Uterus (tissue), 4 donors: ENCODE measurements around the gene CBR3. TPM values are rescaled to one million over a fixed set of nuclear protein-coding genes. Genes with fewer than 3 reads are reported as not detected.

Experiments used
- DNase-seq, 2 donors: peaks; one replicate each; pipeline ENCODE4 v3.0.0-alpha.2; 2019 to 2020
- H3K27ac ChIP-seq, 2 donors: fragments of 200-600 bp; sonication (generic); 1 replicate in 1 of 2; 2 replicates in 1 of 2; pipeline ENCODE4 v1.5.1; 2016 to 2018
- H3K27me3 ChIP-seq, 2 donors: fragments of 200-600 bp; sonication (generic); one replicate each; pipeline ENCODE4 v1.5.1; 2018 to 2019; ENCODE audit warnings: control low read depth in 1 of 2
- H3K36me3 ChIP-seq, 2 donors: fragments of 200-600 bp; sonication (generic); one replicate each; pipeline ENCODE4 v1.5.1; 2019; ENCODE audit warnings: control low read depth in 1 of 2
- H3K4me1 ChIP-seq, 2 donors: fragments of 200-600 bp; sonication (generic); one replicate each; pipeline ENCODE4 v1.5.1; 2018 to 2019; ENCODE audit warnings: control low read depth in 1 of 2
- H3K4me3 ChIP-seq, 2 donors: fragments of 200-600 bp; sonication (generic); 1 replicate in 1 of 2; 2 replicates in 1 of 2; pipeline ENCODE4 v1.5.1; 2018 to 2019; ENCODE audit warnings: mild to moderate bottlenecking in 1 of 2
- H3K9me3 ChIP-seq, 2 donors: fragments of 200-600 bp; sonication (generic); one replicate each; pipeline ENCODE4 v1.5.1; 2019; ENCODE audit warnings: control low read depth in 1 of 2
- POLR2A ChIP-seq, 2 donors: fragments of 450-650 bp; IDR thresholded peaks; one replicate each; pipeline ENCODE4 v1.6.1; 2016; ENCODE audit warnings: antibody characterized with exemption in 2 of 2, mild to moderate bottlenecking in 1 of 2, moderate library complexity in 1 of 2
- intact Hi-C: fragments of 100-400 bp; cut with DNase I; formaldehyde crosslinking; loops from one replicate; pipeline ENCODE4 v1.15.1; 2023; ENCODE audit warnings: low total_unique reads
- total RNA-seq, 4 donors: library from RNA; depleted of rRNA in 3 of 4; stranded (reverse); fragments of >200 nt in 3 of 4; gene quantifications; one replicate each; pipeline versions ENCODE4 v1.1.0 to v1.2.4, GENCODE V29; 2014 to 2023
- TF ChIP-seq, protein P1 (sequence below), 4 experiments: fragments of 200-600 bp in 2 of 4; fragments of 450-650 bp in 2 of 4; sonication (generic) in 2 of 4; IDR thresholded peaks; one replicate each; pipeline ENCODE4 v1.5.1; 2016 to 2019; ENCODE audit warnings: antibody characterized with exemption in 4 of 4, mild to moderate bottlenecking in 2 of 4, moderate library complexity in 1 of 4
- donor health status: DM: yes; HTN: yes; CAD: no.

The CBR3 gene
- total RNA-seq, 4 donors from 2014 or later: 2.6 to 7.3 (median 5.2) TPM

DNA sequence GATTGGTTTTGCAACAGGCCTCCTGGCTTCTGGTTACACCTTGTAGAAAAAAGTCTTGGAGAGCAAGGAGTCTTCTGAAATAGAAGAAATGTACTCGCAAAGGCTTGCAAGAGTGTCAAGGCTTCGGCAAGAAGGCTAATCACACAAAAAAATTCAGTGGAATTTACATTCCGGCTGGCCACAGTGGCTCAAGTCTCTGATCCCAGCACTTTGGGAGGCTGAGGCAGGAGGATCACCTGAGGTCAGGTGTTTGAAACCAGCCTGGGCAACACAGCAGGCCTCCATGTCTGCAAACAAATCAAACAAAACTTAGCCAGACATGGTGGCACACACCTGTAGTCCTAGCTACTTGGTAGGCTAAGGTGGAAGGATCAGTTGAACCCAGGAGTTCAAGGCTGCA is 14.0 kb downstream of the CBR3 start:
- Histone ChIP-seq H3K4me1 (peaks cover 0 to 7% of the 10 kb centered on the region in 2 donors), H3K9me3 (no peaks in the 10 kb centered on the region), H3K4me3 (no peak overlapping the region), H3K27me3 (no peaks in the 10 kb centered on the region), H3K27ac (no peak overlapping the region), H3K36me3 (no peaks in the 10 kb centered on the region)
- DNase-seq: no peak
- TF ChIP-seq, protein P1, sequence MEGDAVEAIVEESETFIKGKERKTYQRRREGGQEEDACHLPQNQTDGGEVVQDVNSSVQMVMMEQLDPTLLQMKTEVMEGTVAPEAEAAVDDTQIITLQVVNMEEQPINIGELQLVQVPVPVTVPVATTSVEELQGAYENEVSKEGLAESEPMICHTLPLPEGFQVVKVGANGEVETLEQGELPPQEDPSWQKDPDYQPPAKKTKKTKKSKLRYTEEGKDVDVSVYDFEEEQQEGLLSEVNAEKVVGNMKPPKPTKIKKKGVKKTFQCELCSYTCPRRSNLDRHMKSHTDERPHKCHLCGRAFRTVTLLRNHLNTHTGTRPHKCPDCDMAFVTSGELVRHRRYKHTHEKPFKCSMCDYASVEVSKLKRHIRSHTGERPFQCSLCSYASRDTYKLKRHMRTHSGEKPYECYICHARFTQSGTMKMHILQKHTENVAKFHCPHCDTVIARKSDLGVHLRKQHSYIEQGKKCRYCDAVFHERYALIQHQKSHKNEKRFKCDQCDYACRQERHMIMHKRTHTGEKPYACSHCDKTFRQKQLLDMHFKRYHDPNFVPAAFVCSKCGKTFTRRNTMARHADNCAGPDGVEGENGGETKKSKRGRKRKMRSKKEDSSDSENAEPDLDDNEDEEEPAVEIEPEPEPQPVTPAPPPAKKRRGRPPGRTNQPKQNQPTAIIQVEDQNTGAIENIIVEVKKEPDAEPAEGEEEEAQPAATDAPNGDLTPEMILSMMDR (IDR thresholded peaks at IDR 0.05): no peak
- TF ChIP-seq POLR2A (IDR thresholded peaks at IDR 0.05): no peak
- intact Hi-C loops: no loop called here

DNA sequence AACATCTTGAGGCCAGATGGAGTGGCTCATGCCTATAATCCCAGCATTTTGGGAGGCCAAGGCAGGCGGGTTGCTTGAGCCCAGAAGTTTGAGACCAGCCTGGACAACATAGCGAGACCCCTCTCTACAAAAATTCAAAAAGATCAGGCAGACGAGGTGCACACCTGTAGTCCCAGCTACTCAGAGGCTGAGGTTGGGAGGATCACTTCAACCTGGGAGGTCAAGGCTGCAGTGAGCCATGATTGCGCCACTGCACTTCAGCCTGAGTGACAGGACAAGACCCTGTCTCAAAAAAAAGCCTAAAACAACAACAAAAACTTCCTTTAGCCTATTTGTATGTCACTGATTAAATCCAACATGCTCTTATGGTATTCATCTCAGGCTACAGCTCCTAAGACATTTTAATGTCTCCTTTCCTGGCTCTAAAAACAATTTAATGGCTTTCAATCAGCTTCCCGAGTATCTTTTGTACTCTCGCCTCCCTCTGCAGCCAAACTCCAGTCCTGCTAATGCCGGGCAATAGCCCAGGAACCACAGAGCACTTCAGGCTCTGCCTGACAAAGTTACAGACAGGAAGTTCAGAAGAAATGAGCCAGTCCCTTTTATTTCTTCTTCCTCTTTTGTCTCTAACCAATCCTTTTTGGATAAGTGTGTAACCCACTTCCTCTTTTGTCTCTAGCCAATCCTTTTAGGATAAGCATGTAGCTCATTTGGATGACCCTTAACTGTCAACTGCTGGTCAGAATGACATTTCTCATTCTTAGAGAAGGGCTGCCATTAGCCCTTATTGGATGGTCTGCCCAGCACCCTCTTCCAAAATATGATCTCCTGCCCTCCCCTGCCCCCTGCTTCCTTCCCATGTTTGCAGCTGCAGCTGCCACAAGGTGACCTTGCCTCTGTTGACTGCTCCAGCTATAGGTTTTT is 15.2 kb downstream of the CBR3 start:
- Histone ChIP-seq H3K4me1 (peaks cover 0 to 7% of the 10 kb centered on the region in 2 donors), H3K27me3 (no peaks in the 10 kb centered on the region), H3K27ac (peak overlapping the region; percentile 39 to 63), H3K9me3 (no peaks in the 10 kb centered on the region), H3K4me3 (no peak overlapping the region), H3K36me3 (no peaks in the 10 kb centered on the region)
- no peak for TF ChIP-seq POLR2A (IDR thresholded peaks at IDR 0.05)
- TF ChIP-seq, protein P1 (IDR thresholded peaks at IDR 0.05): no peak
- intact Hi-C loops: no loop called here
- peak; percentile 40 to 56 for DNase-seq

DNA sequence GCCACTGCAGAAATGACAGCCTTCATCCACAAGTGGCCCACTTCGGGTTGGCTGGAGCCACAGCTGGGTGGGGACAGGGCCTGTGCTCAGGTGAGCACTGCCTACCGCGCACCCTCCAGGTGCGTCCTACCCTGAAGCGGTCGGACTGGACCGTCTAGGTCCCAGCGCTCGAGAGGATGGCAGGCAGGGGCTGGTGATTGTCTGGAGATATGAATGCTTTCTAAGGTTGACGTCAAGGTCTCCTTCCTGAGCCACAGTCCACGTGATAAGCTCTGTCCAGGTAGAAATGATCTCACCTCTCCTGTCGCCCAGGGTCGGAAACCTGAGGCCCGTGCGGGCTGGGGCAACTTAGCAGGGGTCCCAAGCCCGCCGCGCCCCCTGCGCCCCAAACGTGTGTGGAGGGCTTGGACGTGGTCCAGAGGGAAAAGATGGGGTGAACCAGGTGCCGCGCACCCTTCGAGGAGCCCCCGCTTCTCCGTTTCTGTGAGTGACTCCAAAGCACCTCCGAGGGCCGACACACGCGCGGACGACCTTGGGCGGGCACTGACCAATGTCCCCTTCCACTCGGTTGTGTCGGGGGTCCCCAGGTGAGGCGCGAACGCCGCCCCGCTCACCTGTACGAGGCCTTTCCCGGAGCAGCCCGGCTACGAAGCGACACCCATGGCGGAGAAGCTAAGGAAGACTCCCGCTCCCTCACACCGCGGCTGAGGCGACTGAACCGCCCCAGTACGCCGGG is 20.9 kb downstream of the CBR3 start:
- intact Hi-C loops: no loop called here
- peak; percentile 88 to 89 for TF ChIP-seq POLR2A (IDR thresholded peaks at IDR 0.05)
- TF ChIP-seq, protein P1 (IDR thresholded peaks at IDR 0.05): no peak
- no peaks in the 10 kb centered on the region for H3K27me3 ChIP-seq
- H3K4me1 ChIP-seq: peaks cover 0 to under 1% of the 10 kb centered on the region in 2 donors
- no peaks in the 10 kb centered on the region for H3K36me3 ChIP-seq
- H3K9me3 ChIP-seq: no peaks in the 10 kb centered on the region
- peak in 1 of 2 donors; percentile 32 for DNase-seq
- peak overlapping the region; percentile 53 to 62 for H3K4me3 ChIP-seq
- H3K27ac ChIP-seq: peak overlapping the region; percentile 77 to 80

DNA sequence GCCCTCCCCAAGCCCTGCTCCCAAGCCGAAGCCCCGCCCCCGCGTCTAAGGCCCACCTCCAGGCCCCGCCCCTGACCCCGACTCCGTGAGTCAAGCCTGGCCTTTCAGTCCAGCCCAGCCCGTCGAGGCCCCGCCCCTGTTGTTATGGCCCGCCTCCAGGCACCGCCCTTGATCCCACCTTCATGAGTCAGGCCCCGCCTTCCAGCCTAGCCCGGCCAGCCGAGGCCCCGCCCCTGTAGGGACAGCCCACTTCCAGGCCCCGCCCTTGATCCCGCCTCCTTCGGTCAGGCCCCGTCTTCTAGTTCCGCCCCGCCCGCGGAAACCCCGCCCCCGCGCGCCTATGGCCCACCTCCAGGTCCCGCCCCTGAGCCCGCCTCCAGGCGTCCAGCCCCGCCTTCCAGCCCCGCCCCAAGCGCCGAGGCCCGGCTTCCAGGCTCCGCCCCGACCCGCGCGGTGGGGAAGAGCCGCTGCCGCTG is 21.5 kb downstream of the CBR3 start:
- peak overlapping the region; percentile 77 to 83 for H3K27ac ChIP-seq
- TF ChIP-seq, protein P1 (IDR thresholded peaks at IDR 0.05): no peak
- peak in 1 of 2 donors; percentile 80 for TF ChIP-seq POLR2A (IDR thresholded peaks at IDR 0.05)
- H3K4me3 ChIP-seq: peak overlapping the region; percentile 62 to 94
- no peaks in the 10 kb centered on the region for H3K4me1 ChIP-seq
- H3K36me3 ChIP-seq: no peaks in the 10 kb centered on the region
- intact Hi-C loops: no loop called here
- DNase-seq: peak; percentile 100
- H3K27me3 ChIP-seq: no peaks in the 10 kb centered on the region
- H3K9me3 ChIP-seq: no peaks in the 10 kb centered on the region
